H9 (cell line): ENCODE data around the gene PCARE. TPM values are rescaled to one million over a fixed set of nuclear protein-coding genes. Genes with fewer than 3 reads are reported as not detected.

ENCODE experiments used
- DNase-seq: peaks from one replicate; pipeline ENCODE4 v3.0.0-alpha.2; 2017
- H2AFZ ChIP-seq: one replicate; pipeline ENCODE4 v1.6.1; 2013; ENCODE audit warnings: mild to moderate bottlenecking, low read length, control low read depth, moderate library complexity
- H2AK5ac ChIP-seq: 2 replicates; pipeline ENCODE4 v1.6.1; 2013; ENCODE audit warnings: low read length, control low read depth, mixed read lengths; ENCODE audit not compliant: insufficient read length
- H2BK120ac ChIP-seq: one replicate; pipeline ENCODE4 v1.6.1; 2013; ENCODE audit warnings: low read depth, mild to moderate bottlenecking, low read length, control low read depth, inconsistent platforms; ENCODE audit not compliant: poor library complexity, severe bottlenecking
- H2BK12ac ChIP-seq: 2 replicates; pipeline ENCODE4 v1.6.1; 2013; ENCODE audit warnings: low read length, control low read depth, mixed read lengths, low read depth; ENCODE audit not compliant: insufficient read length
- H2BK15ac ChIP-seq: 2 replicates; pipeline ENCODE4 v1.6.1; 2013; ENCODE audit warnings: low read depth, low read length, control low read depth
- H2BK20ac ChIP-seq: one replicate; pipeline ENCODE4 v1.6.1; 2013; ENCODE audit warnings: low read depth, mild to moderate bottlenecking, low read length, control low read depth, inconsistent platforms; ENCODE audit not compliant: poor library complexity, severe bottlenecking
- H2BK5ac ChIP-seq: 2 replicates; pipeline ENCODE4 v1.6.1; 2013; ENCODE audit warnings: low read length, control low read depth, mixed read lengths; ENCODE audit not compliant: insufficient read length
- H3K14ac ChIP-seq: 2 replicates; pipeline ENCODE4 v1.6.1; 2013; ENCODE audit warnings: low read length, control low read depth; ENCODE audit not compliant: insufficient read depth
- H3K18ac ChIP-seq: 2 replicates; pipeline ENCODE4 v1.6.1; 2013; ENCODE audit warnings: low read depth, mild to moderate bottlenecking, mixed read lengths, low read length, control low read depth; ENCODE audit not compliant: insufficient read length
- H3K23ac ChIP-seq: 2 replicates; pipeline ENCODE4 v1.6.1; 2013; ENCODE audit warnings: low read length, control low read depth, mixed read lengths, low read depth; ENCODE audit not compliant: insufficient read length
- H3K23me2 ChIP-seq: 2 replicates; pipeline ENCODE4 v1.6.1; 2013; ENCODE audit warnings: low read depth, mild to moderate bottlenecking, mixed read lengths, low read length, control low read depth; ENCODE audit not compliant: insufficient read length, poor library complexity, severe bottlenecking
- H3K27ac ChIP-seq: 2 replicates; pipeline ENCODE4 v1.5.1; 2013; ENCODE audit warnings: low read length, control low read depth, mixed read lengths, low read depth; ENCODE audit not compliant: insufficient read length
- H3K27me3 ChIP-seq: 2 replicates; pipeline ENCODE4 v1.6.1; 2013; ENCODE audit warnings: low read length, control low read depth, inconsistent platforms; ENCODE audit not compliant: insufficient read depth
- H3K4ac ChIP-seq: 2 replicates; pipeline ENCODE4 v1.6.1; 2013; ENCODE audit warnings: low read depth, mild to moderate bottlenecking, control low read depth, inconsistent platforms, low read length, moderate library complexity
- H3K4me1 ChIP-seq: 2 replicates; pipeline ENCODE4 v1.6.1; 2013; ENCODE audit warnings: low read length, control low read depth, inconsistent platforms; ENCODE audit not compliant: insufficient read depth
- H3K4me2 ChIP-seq: 2 replicates; pipeline ENCODE4 v1.6.1; 2013; ENCODE audit warnings: low read length, control low read depth, mixed read lengths; ENCODE audit not compliant: insufficient read length, insufficient read depth
- H3K56ac ChIP-seq: 2 replicates; pipeline ENCODE4 v1.6.1; 2013; ENCODE audit warnings: low read depth, mild to moderate bottlenecking, mixed read lengths, low read length, control low read depth; ENCODE audit not compliant: insufficient read length
- H3K79me1 ChIP-seq: 2 replicates; pipeline ENCODE4 v1.6.1; 2013; ENCODE audit warnings: low read depth, mild to moderate bottlenecking, moderate library complexity, low read length, control low read depth, inconsistent platforms; ENCODE audit not compliant: insufficient read depth, poor library complexity, severe bottlenecking
- H3K79me2 ChIP-seq: 2 replicates; pipeline ENCODE4 v1.6.1; 2013; ENCODE audit warnings: low read length, control low read depth, inconsistent platforms; ENCODE audit not compliant: insufficient read depth
- H3K9ac ChIP-seq: 2 replicates; pipeline ENCODE4 v1.6.1; 2013; ENCODE audit warnings: low read length, control low read depth, mixed read lengths; ENCODE audit not compliant: insufficient read length; ENCODE audit errors: extremely low read depth
- H3K9me3 ChIP-seq: one replicate; pipeline ENCODE4 v1.6.1; 2013; ENCODE audit warnings: low read depth, low read length, inconsistent platforms; ENCODE audit not compliant: control insufficient read depth
- H3T11ph ChIP-seq: one replicate; pipeline ENCODE4 v1.6.1; 2013; ENCODE audit warnings: mild to moderate bottlenecking, low read length, control low read depth, inconsistent platforms
- H4K20me1 ChIP-seq: one replicate; pipeline ENCODE4 v1.6.1; 2013; ENCODE audit not compliant: control insufficient read depth, insufficient read length, insufficient read depth
- H4K5ac ChIP-seq: 2 replicates; pipeline ENCODE4 v1.6.1; 2013; ENCODE audit warnings: low read depth, mild to moderate bottlenecking, mixed read lengths, low read length, control low read depth; ENCODE audit not compliant: insufficient read length
- H4K8ac ChIP-seq: replicated peaks from 2 replicates; pipeline ENCODE4 v1.6.1; 2013; ENCODE audit warnings: low read length, control low read depth, mixed read lengths, low read depth; ENCODE audit not compliant: insufficient read length
- H4K91ac ChIP-seq: 2 replicates; pipeline ENCODE4 v1.6.1; 2013; ENCODE audit warnings: low read depth, mild to moderate bottlenecking, moderate library complexity, mixed read lengths, low read length, control low read depth; ENCODE audit not compliant: insufficient read length
- H3K27ac Mint-ChIP-seq, 3 experiments: 2 replicates in 2 of 3; 3 replicates in 1 of 3; pipeline ENCODE4 v1.8.0; 2020 to 2021; ENCODE audit warnings: mixed read lengths in 3 of 3, mild to moderate bottlenecking in 1 of 3, moderate library complexity in 1 of 3
- H3K27me3 Mint-ChIP-seq: 2 replicates; pipeline ENCODE4 v1.8.0; 2021; ENCODE audit warnings: low read depth, mild to moderate bottlenecking, moderate library complexity, mixed read lengths
- H3K36me3 Mint-ChIP-seq, 3 experiments: 2 replicates in 2 of 3; 3 replicates in 1 of 3; pipeline ENCODE4 v1.8.0; 2020 to 2021; ENCODE audit warnings: low read depth in 3 of 3, mixed read lengths in 3 of 3; ENCODE audit not compliant: insufficient read depth in 1 of 3
- H3K4me1 Mint-ChIP-seq, 2 experiments: 2 replicates each; pipeline ENCODE4 v1.8.0; 2020; ENCODE audit warnings: mixed read lengths in 2 of 2
- H3K4me3 Mint-ChIP-seq, 2 experiments: 2 replicates in 1 of 2; 3 replicates in 1 of 2; pipeline ENCODE4 v1.8.0; 2020 to 2021; ENCODE audit warnings: mild to moderate bottlenecking in 2 of 2, mixed read lengths in 2 of 2, moderate library complexity in 1 of 2
- H3K9me3 Mint-ChIP-seq, 2 experiments: 2 replicates in 1 of 2; 3 replicates in 1 of 2; pipeline ENCODE4 v1.8.0; 2020; ENCODE audit warnings: mild to moderate bottlenecking in 2 of 2, mixed read lengths in 2 of 2, moderate library complexity in 1 of 2
- WGBS: extraction: QIAGEN DNeasy Blood & Tissue Kit; methylation state at CpG from one replicate; pipeline ENCODE4 v1.1.7; 2013; ENCODE audit warnings: missing lambda C conversion rate, low lambda C conversion rate, mixed read lengths; ENCODE audit not compliant: insufficient read length; ENCODE audit errors: extremely low coverage; 5-methylcytosine and 5-hydroxymethylcytosine counted together
- total RNA-seq: library from RNA; stranded (reverse); gene quantifications from 2 replicates; pipeline ENCODE4 v1.2.1, GENCODE V29; 2021
- TF ChIP-seq, protein P1 (sequence below): fragments of 200-600 bp; sonication (generic); conservative IDR thresholded peaks from 3 replicates; pipeline ENCODE4 v1.8.0; 2021; ENCODE audit warnings: antibody characterized with exemption, mild to moderate bottlenecking

PCARE gene
- total RNA-seq, 1 experiment from 2014 or later: not detected

DNA sequence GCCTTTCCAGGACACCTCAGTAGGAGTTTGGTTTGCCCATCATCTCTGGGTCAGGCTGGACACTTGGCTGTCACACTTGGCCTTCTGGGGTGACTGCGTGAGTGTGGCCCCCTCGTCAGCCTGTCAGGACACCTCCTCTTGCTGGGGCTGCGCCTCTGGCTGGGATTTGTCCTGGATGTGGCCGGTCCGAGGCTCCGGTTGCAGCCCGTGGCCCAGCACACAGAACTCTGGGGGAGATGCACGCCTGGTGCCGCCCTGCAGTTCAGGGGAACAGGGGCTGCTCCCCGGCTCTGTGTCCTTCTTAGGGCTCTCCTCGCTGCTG, 9.6 kb downstream of the PCARE start:
- no peaks in the 10 kb centered on the region for H4K20me1 ChIP-seq
- no peak overlapping the region for H3K4me2 ChIP-seq
- H4K5ac ChIP-seq: no peak overlapping the region
- H2BK12ac ChIP-seq: no peak overlapping the region
- WGBS: no CpG with 5 or more reads among the region's 11 CpGs
- Mint-ChIP-seq H3K4me1 (peaks cover 16 to 22% of the 10 kb centered on the region in 2 experiments), H3K27me3 (no peaks in the 10 kb centered on the region; the same call in none of the 2 replicates), H3K9me3 (no peaks in the 10 kb centered on the region), H3K36me3 (no peaks in the 10 kb centered on the region), H3K4me3 (no peak overlapping the region), H3K27ac (no peak overlapping the region)
- TF ChIP-seq, protein P1, sequence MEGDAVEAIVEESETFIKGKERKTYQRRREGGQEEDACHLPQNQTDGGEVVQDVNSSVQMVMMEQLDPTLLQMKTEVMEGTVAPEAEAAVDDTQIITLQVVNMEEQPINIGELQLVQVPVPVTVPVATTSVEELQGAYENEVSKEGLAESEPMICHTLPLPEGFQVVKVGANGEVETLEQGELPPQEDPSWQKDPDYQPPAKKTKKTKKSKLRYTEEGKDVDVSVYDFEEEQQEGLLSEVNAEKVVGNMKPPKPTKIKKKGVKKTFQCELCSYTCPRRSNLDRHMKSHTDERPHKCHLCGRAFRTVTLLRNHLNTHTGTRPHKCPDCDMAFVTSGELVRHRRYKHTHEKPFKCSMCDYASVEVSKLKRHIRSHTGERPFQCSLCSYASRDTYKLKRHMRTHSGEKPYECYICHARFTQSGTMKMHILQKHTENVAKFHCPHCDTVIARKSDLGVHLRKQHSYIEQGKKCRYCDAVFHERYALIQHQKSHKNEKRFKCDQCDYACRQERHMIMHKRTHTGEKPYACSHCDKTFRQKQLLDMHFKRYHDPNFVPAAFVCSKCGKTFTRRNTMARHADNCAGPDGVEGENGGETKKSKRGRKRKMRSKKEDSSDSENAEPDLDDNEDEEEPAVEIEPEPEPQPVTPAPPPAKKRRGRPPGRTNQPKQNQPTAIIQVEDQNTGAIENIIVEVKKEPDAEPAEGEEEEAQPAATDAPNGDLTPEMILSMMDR: no peak
- no peaks in the 10 kb centered on the region for H3K79me1 ChIP-seq
- no peak overlapping the region for H3K9ac ChIP-seq
- no peak overlapping the region for H2BK20ac ChIP-seq
- H2BK15ac ChIP-seq: no peak overlapping the region
- no peak overlapping the region for H3T11ph ChIP-seq
- DNase-seq: no peak
- no peak overlapping the region for H4K91ac ChIP-seq
- no peak overlapping the region for H3K23ac ChIP-seq
- H3K18ac ChIP-seq: no peak overlapping the region
- H4K8ac ChIP-seq: no peak overlapping the region
- H2AK5ac ChIP-seq: no peak overlapping the region
- H2AFZ ChIP-seq: no peak overlapping the region
- no peaks in the 10 kb centered on the region for H3K27me3 ChIP-seq
- no peaks in the 10 kb centered on the region for H3K9me3 ChIP-seq
- no peak overlapping the region for H3K27ac ChIP-seq
- H2BK120ac ChIP-seq: no peak overlapping the region
- H3K4me1 ChIP-seq: no peaks in the 10 kb centered on the region
- no peaks in the 10 kb centered on the region for H3K23me2 ChIP-seq
- no peak overlapping the region for H3K14ac ChIP-seq
- H2BK5ac ChIP-seq: no peak overlapping the region
- no peaks in the 10 kb centered on the region for H3K79me2 ChIP-seq
- no peak overlapping the region for H3K56ac ChIP-seq
- H3K4ac ChIP-seq: no peak overlapping the region
